Epithelial cell of proximal tubule (primary cell): ENCODE measurements around the gene ERCC6L2. TPM values are rescaled to one million over a fixed set of nuclear protein-coding genes. Genes with fewer than 3 reads are reported as not detected.

Experiments used
- DNase-seq: peaks from one replicate; pipeline ENCODE4 v3.0.0-alpha.2; 2011; ENCODE audit warnings: low read depth
- H3K4me3 ChIP-seq: 2 replicates; pipeline ENCODE4 v1.5.1; 2011; ENCODE audit warnings: low read depth, mild to moderate bottlenecking, low read length
- total RNA-seq: library from RNA; depleted of rRNA; stranded (reverse); fragments of >200 nt; gene quantifications from 2 replicates; pipeline ENCODE4 v1.2.3, GENCODE V29; 2015
- TF ChIP-seq, protein P1 (sequence below): conservative IDR thresholded peaks from 2 replicates; pipeline ENCODE4 v1.5.1; 2012; ENCODE audit warnings: low read depth, mild to moderate bottlenecking, low read length

The ERCC6L2 gene
- total RNA-seq, 1 donor from 2014 or later = 60.0 TPM

DNA sequence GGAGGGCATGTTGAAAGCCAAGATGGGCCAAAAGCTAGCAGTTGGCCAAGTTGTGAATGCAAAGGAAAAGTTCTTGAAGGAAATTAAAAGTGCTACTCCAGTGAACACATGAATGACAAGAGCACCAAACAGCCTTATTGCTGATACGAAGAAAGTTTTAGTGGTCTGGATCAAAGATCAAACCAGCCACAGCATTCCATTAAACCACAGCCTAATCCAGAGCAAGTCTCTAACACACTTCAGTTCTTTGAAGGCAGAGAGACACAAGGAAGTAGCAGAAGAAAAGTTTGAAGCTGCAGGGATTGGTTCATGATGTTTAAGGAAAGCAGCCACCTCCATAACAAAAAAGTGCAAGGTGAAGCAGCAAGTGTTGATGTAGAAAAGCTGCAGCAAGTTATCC, 71.6 kb downstream of the ERCC6L2 start:
- no peak for DNase-seq
- TF ChIP-seq, protein P1, sequence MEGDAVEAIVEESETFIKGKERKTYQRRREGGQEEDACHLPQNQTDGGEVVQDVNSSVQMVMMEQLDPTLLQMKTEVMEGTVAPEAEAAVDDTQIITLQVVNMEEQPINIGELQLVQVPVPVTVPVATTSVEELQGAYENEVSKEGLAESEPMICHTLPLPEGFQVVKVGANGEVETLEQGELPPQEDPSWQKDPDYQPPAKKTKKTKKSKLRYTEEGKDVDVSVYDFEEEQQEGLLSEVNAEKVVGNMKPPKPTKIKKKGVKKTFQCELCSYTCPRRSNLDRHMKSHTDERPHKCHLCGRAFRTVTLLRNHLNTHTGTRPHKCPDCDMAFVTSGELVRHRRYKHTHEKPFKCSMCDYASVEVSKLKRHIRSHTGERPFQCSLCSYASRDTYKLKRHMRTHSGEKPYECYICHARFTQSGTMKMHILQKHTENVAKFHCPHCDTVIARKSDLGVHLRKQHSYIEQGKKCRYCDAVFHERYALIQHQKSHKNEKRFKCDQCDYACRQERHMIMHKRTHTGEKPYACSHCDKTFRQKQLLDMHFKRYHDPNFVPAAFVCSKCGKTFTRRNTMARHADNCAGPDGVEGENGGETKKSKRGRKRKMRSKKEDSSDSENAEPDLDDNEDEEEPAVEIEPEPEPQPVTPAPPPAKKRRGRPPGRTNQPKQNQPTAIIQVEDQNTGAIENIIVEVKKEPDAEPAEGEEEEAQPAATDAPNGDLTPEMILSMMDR = no peak

DNA sequence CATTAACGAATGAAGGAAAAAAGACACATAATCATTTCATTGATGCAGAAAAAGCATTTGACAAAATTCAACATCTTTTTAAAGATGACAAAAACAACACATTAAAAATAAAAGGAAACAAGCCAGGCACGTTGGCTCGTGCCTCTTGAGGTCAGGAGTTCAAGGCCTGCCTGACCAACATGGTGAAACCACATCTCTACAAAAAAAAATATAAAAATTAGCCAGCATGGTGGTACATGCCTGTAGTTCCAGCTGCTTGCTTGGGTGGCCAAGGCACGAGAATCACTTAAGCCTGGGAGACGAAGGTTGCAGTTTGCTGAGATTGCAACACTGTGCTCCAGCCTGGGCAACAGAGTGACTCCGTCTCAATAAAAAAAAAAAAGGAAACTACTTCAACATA, 77.0 kb downstream of the ERCC6L2 start:
- TF ChIP-seq, protein P1 = no peak
- no peak for DNase-seq
- H3K4me3 ChIP-seq = no peak overlapping the region

More for the DNA sequence above, 71.6 kb downstream of the ERCC6L2 start:
- no peak overlapping the region for H3K4me3 ChIP-seq

- DNase-seq = no peak
- no peak overlapping the region for H3K4me3 ChIP-seq
- TF ChIP-seq, protein P1 = no peak
Measured at GRCh38 chr9:95953986-95954385, 78.5 kb downstream of the ERCC6L2 start.

DNA sequence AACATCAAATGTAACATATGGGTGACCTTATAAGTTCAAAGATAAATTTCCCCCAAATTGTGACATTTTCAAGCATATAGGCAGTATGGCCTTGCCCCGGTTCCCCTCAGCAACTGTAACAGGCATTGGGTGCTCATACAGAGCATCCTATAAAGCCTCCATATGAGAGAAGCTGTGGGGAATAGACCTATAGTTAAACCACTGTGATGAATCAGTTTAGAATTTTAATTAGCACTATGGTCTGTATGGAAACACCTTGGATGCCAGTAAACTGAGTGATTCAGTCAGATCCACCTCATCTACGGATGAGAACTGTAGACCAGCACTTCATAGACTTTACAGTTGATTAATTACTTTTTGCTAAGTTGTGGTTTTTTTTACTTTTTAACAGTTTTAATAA, 79.4 kb downstream of the ERCC6L2 start:
- DNase-seq = no peak

GRCh38 chr9:95962936-95963335, 87.4 kb downstream of the ERCC6L2 start:
- DNase-seq = no peak
- TF ChIP-seq, protein P1 = no peak
- H3K4me3 ChIP-seq = no peak overlapping the region

More for the DNA sequence above, 79.4 kb downstream of the ERCC6L2 start:
- TF ChIP-seq, protein P1 = no peak
- no peak overlapping the region for H3K4me3 ChIP-seq

DNA sequence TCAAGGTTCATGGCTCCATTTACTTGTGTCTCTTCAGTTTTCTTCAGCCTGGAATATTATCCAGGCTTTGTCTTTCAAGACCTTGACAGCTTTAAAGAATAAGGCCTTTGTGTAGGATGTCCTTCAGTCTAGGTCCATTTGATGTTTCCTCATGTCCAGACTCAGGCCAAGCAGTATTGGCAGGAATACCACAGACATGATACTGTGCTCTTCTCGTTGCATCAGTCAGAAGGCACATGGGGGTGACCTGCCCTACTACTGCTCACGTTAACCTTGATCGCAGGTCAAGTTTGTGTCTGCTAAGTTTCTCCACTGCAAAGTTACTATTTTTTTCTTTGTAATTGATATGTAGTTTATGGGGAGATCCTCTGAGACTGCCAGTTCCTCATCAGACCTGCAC, 88.2 kb downstream of the ERCC6L2 start:
- DNase-seq = no peak
- TF ChIP-seq, protein P1 = no peak
- H3K4me3 ChIP-seq = no peak overlapping the region

DNA sequence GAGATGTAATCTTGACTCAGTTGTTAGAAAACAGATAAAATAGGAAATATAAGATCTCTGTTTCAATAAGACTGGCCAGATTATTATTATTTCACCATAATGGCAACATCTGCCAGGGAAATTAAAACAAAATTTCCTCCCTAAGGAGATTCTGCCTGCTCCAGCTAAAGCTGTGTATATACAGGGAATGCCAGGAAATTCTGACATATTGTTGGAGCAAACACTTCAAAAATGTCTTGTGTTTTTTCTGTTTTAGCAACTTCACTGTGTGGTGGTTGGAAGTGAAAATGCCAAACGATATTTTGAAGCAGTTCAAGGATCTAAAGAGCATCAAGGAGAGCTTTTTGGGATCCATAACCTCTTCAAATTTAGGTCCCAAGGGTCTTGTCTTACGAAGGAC, 90.8 kb downstream of the ERCC6L2 start:
- no peak overlapping the region for H3K4me3 ChIP-seq
- TF ChIP-seq, protein P1 = no peak
- DNase-seq = no peak
